OCI-LY1 (cell line): Measurements from ENCODE around the gene INTS13.

Experiments used
- H2AFZ ChIP-seq: fragments of 200-600 bp; sonication (generic), shearing (Covaris generic); 2 replicates; pipeline ENCODE4 v1.6.0; 2014; ENCODE audit warnings: antibody characterized with exemption, mild to moderate bottlenecking, low read length
- H3F3A ChIP-seq: fragments of 200-600 bp; sonication (generic), shearing (Covaris generic); 2 replicates; pipeline ENCODE4 v1.6.0; 2014; ENCODE audit warnings: mild to moderate bottlenecking, antibody characterized with exemption, low read length, moderate library complexity; ENCODE audit not compliant: insufficient read depth
- H3K27ac ChIP-seq: fragments of 200-600 bp; sonication (generic); 2 replicates; pipeline ENCODE4 v1.5.1; 2014; ENCODE audit warnings: low read length, mixed run types, mild to moderate bottlenecking, low read depth; ENCODE audit not compliant: poor library complexity, severe bottlenecking
- H3K27me3 ChIP-seq: fragments of 200-600 bp; sonication (generic); 2 replicates; pipeline ENCODE4 v1.6.0; 2014; ENCODE audit warnings: antibody characterized with exemption, mild to moderate bottlenecking, low read length, moderate library complexity; ENCODE audit not compliant: insufficient read depth
- H3K36me3 ChIP-seq: fragments of 200-600 bp; sonication (generic); 2 replicates; pipeline ENCODE4 v1.6.1; 2014; ENCODE audit warnings: mild to moderate bottlenecking, antibody characterized with exemption, low read length, moderate library complexity, mixed read lengths; ENCODE audit not compliant: insufficient read depth
- H3K4me1 ChIP-seq: fragments of 200-600 bp; sonication (generic); 2 replicates; pipeline ENCODE4 v1.5.1; 2014; ENCODE audit warnings: mild to moderate bottlenecking, low read length, moderate library complexity; ENCODE audit not compliant: insufficient read depth, severe bottlenecking
- H3K4me2 ChIP-seq: fragments of 200-600 bp; sonication (generic), shearing (Covaris generic); 2 replicates; pipeline ENCODE4 v1.6.1; 2014; ENCODE audit warnings: low read length
- H3K4me3 ChIP-seq: fragments of 200-600 bp; sonication (generic); 2 replicates; pipeline ENCODE4 v1.5.1; 2014; ENCODE audit warnings: low read length, low read depth, mild to moderate bottlenecking, mixed read lengths; ENCODE audit not compliant: poor library complexity, severe bottlenecking
- H3K79me2 ChIP-seq: fragments of 200-600 bp; shearing (Covaris generic); 2 replicates; pipeline ENCODE4 v1.6.1; 2016; ENCODE audit warnings: mixed run types, low read length, mixed read lengths; ENCODE audit not compliant: insufficient read depth
- H3K9ac ChIP-seq: fragments of 200-600 bp; sonication (generic), shearing (Covaris generic); 2 replicates; pipeline ENCODE4 v1.6.1; 2014; ENCODE audit warnings: mild to moderate bottlenecking, low read length, mixed read lengths
- H3K9me2 ChIP-seq: fragments of 200-600 bp; sonication (generic), shearing (Covaris generic); 2 replicates; pipeline ENCODE4 v1.6.1; 2014; ENCODE audit warnings: low read depth, mild to moderate bottlenecking, low read length, mixed read lengths
- H3K9me3 ChIP-seq: fragments of 200-600 bp; shearing (Covaris generic); 2 replicates; pipeline ENCODE4 v1.6.1; 2014; ENCODE audit warnings: low read length, mixed read lengths
- H4K20me1 ChIP-seq: fragments of 200-600 bp; sonication (generic), shearing (Covaris generic); 2 replicates; pipeline ENCODE4 v1.6.0; 2016; ENCODE audit warnings: mild to moderate bottlenecking, low read length; ENCODE audit not compliant: insufficient read depth
- CTCF ChIP-seq: fragments of 200-600 bp; sonication (generic), shearing (Covaris generic); IDR thresholded peaks from 2 replicates; pipeline ENCODE4 v1.5.1; 2017; ENCODE audit warnings: mild to moderate bottlenecking, antibody characterized with exemption, low read length, moderate library complexity, mixed read lengths
- EZH2 ChIP-seq: fragments of 200-600 bp; sonication (generic), shearing (Covaris generic); IDR thresholded peaks from 2 replicates; pipeline ENCODE4 v1.8.0; 2017; ENCODE audit warnings: borderline replicate concordance, mixed run types, mild to moderate bottlenecking, antibody characterized with exemption, low read length, moderate library complexity, mixed read lengths

The INTS13 gene

GRCh38 chr12:26948309-26948708 is 10.5 kb upstream of the INTS13 start:
- peaks cover 9% of the 10 kb centered on the region for H3K4me1 ChIP-seq
- peaks cover 44% of the 10 kb centered on the region for H3K36me3 ChIP-seq
- no peaks in the 10 kb centered on the region for H4K20me1 ChIP-seq
- no peak overlapping the region for H3K9ac ChIP-seq
- no peaks in the 10 kb centered on the region for H3F3A ChIP-seq
- no peak overlapping the region for H2AFZ ChIP-seq
- H3K79me2 ChIP-seq, result peaks cover 93% of the 10 kb centered on the region
- H3K27ac ChIP-seq, result no peak overlapping the region
- H3K4me3 ChIP-seq, result no peak overlapping the region
- no peak overlapping the region for H3K4me2 ChIP-seq
- H3K27me3 ChIP-seq, result no peaks in the 10 kb centered on the region
- peaks cover 18% of the 10 kb centered on the region for H3K9me3 ChIP-seq
- no peak for TF ChIP-seq CTCF
- TF ChIP-seq EZH2, result no peak
- H3K9me2 ChIP-seq, result no peaks in the 10 kb centered on the region

- H3F3A ChIP-seq, result 0 out of 2 replicates have a peak, but pooled peaks cover 3% of the 10 kb centered on the region
- peak overlapping the region; percentile 78 for H3K27ac ChIP-seq
- H3K4me1 ChIP-seq, result peaks cover 50% of the 10 kb centered on the region
- peaks cover 7% of the 10 kb centered on the region for H3K9me3 ChIP-seq
- H3K27me3 ChIP-seq, result no peaks in the 10 kb centered on the region
- peak overlapping the region; percentile 94 for H3K9ac ChIP-seq
- peaks cover 91% of the 10 kb centered on the region for H3K79me2 ChIP-seq
- H4K20me1 ChIP-seq, result no peaks in the 10 kb centered on the region
- no peak overlapping the region for H2AFZ ChIP-seq
- H3K9me2 ChIP-seq, result no peaks in the 10 kb centered on the region
- peaks cover 17% of the 10 kb centered on the region for H3K36me3 ChIP-seq
- H3K4me3 ChIP-seq, result peak overlapping the region; percentile 90
- H3K4me2 ChIP-seq, result peak overlapping the region; percentile 82
- no peak for TF ChIP-seq EZH2
Observed at GRCh38 chr12:26941215-26941594, 3.4 kb upstream of the INTS13 start.

- Histone ChIP-seq H3K4me2 (peak overlapping the region; percentile 82), H3K4me3 (peak overlapping the region; percentile 90), H3K79me2 (peaks cover 91% of the 10 kb centered on the region), H3F3A (0 out of 2 replicates have a peak, but pooled peaks cover 3% of the 10 kb centered on the region), H3K4me1 (peaks cover 56% of the 10 kb centered on the region), H3K9me3 (peaks cover 7% of the 10 kb centered on the region; the same call in 1 of the 2 replicates), H2AFZ (no peak overlapping the region), H3K9ac (peak overlapping the region; percentile 94), H3K9me2 (no peaks in the 10 kb centered on the region), H3K27ac (peak overlapping the region; percentile 78), H3K27me3 (no peaks in the 10 kb centered on the region), H4K20me1 (no peaks in the 10 kb centered on the region), H3K36me3 (peaks cover 17% of the 10 kb centered on the region)
- TF ChIP-seq CTCF, result no peak
- no peak for TF ChIP-seq EZH2
Observed at GRCh38 chr12:26940516-26941214, 2.9 kb upstream of the INTS13 start.
